Naive B cell (primary cell): ENCODE measurements around the gene MYOF. TPM values are rescaled to one million over a fixed set of nuclear protein-coding genes. Genes with fewer than 3 reads are reported as not detected.

ENCODE experiments used
- ATAC-seq, 2 donors: fragments of 150-1000 bp; cut with Tn5 transposase; 2 replicates each; pipeline ENCODE4 v1.10.0; 2021; ENCODE audit warnings: low read depth in 2 of 2, mild to moderate bottlenecking in 2 of 2, moderate library complexity in 2 of 2
- DNase-seq: peaks from one replicate; pipeline ENCODE4 v3.0.0; 2022
- H3K27ac Mint-ChIP-seq, 6 donors: one replicate each; pipeline ENCODE4 v1.8.0; 2020 to 2022; ENCODE audit warnings: mild to moderate bottlenecking in 6 of 6, mixed read lengths in 6 of 6, moderate library complexity in 5 of 6, inconsistent platforms in 2 of 6
- H3K27me3 Mint-ChIP-seq, 3 donors: one replicate each; pipeline ENCODE4 v1.8.0; 2021 to 2022; ENCODE audit warnings: mixed read lengths in 3 of 3, mild to moderate bottlenecking in 1 of 3
- H3K36me3 Mint-ChIP-seq, 2 donors: one replicate each; pipeline ENCODE4 v1.8.0; 2020 to 2022; ENCODE audit warnings: mixed read lengths in 2 of 2, inconsistent platforms in 1 of 2, mild to moderate bottlenecking in 1 of 2
- H3K4me1 Mint-ChIP-seq, 3 donors: one replicate each; pipeline ENCODE4 v1.8.0; 2020 to 2022; ENCODE audit warnings: mixed read lengths in 3 of 3, inconsistent platforms in 1 of 3, mild to moderate bottlenecking in 1 of 3, moderate library complexity in 1 of 3
- H3K4me3 Mint-ChIP-seq, 8 donors: one replicate each; pipeline ENCODE4 v1.8.0; 2020 to 2022; ENCODE audit warnings: mild to moderate bottlenecking in 8 of 8, mixed read lengths in 8 of 8, moderate library complexity in 8 of 8, inconsistent platforms in 2 of 8
- H3K9me3 Mint-ChIP-seq, 7 donors: one replicate each; pipeline ENCODE4 v1.8.0; 2020 to 2022; ENCODE audit warnings: mixed read lengths in 7 of 7, mild to moderate bottlenecking in 5 of 7, inconsistent platforms in 2 of 7, moderate library complexity in 1 of 7
- polyA plus RNA-seq, 6 donors: library from polyadenylated mRNA; unstranded; fragments of 300-500 nt; fragmentation: Illumina TruSeq; gene quantifications; one replicate each; pipeline ENCODE4 v1.2.3, GENCODE V29; 2021; ENCODE audit warnings: low read depth in 6 of 6

Gene MYOF, protein sequence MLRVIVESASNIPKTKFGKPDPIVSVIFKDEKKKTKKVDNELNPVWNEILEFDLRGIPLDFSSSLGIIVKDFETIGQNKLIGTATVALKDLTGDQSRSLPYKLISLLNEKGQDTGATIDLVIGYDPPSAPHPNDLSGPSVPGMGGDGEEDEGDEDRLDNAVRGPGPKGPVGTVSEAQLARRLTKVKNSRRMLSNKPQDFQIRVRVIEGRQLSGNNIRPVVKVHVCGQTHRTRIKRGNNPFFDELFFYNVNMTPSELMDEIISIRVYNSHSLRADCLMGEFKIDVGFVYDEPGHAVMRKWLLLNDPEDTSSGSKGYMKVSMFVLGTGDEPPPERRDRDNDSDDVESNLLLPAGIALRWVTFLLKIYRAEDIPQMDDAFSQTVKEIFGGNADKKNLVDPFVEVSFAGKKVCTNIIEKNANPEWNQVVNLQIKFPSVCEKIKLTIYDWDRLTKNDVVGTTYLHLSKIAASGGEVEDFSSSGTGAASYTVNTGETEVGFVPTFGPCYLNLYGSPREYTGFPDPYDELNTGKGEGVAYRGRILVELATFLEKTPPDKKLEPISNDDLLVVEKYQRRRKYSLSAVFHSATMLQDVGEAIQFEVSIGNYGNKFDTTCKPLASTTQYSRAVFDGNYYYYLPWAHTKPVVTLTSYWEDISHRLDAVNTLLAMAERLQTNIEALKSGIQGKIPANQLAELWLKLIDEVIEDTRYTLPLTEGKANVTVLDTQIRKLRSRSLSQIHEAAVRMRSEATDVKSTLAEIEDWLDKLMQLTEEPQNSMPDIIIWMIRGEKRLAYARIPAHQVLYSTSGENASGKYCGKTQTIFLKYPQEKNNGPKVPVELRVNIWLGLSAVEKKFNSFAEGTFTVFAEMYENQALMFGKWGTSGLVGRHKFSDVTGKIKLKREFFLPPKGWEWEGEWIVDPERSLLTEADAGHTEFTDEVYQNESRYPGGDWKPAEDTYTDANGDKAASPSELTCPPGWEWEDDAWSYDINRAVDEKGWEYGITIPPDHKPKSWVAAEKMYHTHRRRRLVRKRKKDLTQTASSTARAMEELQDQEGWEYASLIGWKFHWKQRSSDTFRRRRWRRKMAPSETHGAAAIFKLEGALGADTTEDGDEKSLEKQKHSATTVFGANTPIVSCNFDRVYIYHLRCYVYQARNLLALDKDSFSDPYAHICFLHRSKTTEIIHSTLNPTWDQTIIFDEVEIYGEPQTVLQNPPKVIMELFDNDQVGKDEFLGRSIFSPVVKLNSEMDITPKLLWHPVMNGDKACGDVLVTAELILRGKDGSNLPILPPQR (N-terminal part only)
- under 1 TPM in 2 of 6 donors, not detected in 4; 0.25 to 0.40 TPM for polyA plus RNA-seq

DNA sequence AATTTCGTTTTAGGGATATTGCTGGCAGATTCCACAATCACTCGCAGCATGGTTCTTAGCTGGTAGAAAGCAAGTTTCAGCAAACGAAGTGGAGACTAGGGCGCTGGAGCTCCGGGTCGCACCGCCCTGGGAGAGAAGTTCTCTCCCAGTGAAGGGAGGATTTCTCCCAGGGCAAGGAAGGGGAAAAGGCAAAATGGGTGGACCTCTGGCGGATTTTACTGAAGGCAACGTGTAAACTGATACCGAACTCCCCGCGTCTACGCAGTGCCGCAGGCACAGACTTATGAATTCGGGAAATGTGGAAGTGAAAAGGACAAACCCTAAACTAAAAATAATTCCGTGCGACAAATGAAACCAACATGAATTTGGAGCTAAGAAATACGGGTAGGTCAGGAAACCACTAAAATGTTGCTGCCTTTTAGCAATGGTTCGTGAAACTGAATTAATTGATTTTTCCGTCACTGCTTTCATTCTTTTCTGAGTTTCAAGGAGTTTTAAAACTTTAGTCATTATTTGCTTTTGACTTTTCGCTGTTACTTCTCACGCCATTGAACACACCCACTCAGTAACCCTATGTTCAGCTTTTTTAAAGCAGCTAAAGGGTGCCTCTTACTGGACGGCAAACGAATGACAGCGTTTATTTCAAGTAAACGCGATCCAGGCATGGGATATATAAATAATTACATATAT lies at the start of gene MYOF:
MYOF (minus strand) TSS at position 190 of the 690 bp plus-strand sequence; CDS start at position 50, 140 bp downstream.
- ATAC-seq (peak; percentile 68 to 75), DNase-seq (peak; percentile 55)
- Mint-ChIP-seq H3K4me3 (peak within 1 kb of the TSS; percentile 77 to 94 (median 91)), H3K27me3 (peaks cover 0 to 6% (median 0%) of the 10 kb centered on the region in 3 donors), H3K4me1 (peaks cover 11 to 15% (median 14%) of the 10 kb centered on the region in 3 donors), H3K36me3 (no peaks in the 10 kb centered on the region), H3K27ac (peak within 1 kb of the TSS in 4 of 6 donors; percentile 6 to 83 (median 72)), H3K9me3 (no peaks in the 10 kb centered on the region)

DNA sequence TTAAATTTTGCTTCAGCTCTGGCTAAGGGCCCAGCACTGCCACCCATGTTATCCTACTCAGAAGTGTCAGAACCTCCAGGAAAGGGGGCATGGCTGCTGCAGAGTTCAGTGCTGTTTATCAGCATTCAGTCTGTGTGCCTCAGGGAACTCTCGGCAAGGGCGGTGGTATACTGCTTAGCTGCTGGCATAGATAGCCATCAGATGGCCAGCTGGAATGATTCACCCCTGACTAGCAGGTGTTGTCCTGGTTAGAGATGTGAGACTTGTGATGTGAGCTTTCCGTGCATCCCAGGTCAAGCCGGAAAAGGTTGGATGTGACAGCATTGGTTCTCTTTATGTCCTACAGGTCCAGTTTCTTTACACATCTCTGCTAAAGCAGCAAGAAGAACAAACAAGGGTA lies 36.4 kb upstream of the MYOF start:
- no peaks in the 10 kb centered on the region for H3K9me3 Mint-ChIP-seq
- no peak for ATAC-seq
- DNase-seq: no peak
- no peaks in the 10 kb centered on the region for H3K27me3 Mint-ChIP-seq
- H3K4me1 Mint-ChIP-seq: peaks cover 4 to 10% (median 4%) of the 10 kb centered on the region in 3 donors
- no peaks in the 10 kb centered on the region for H3K36me3 Mint-ChIP-seq
- no peak overlapping the region for H3K27ac Mint-ChIP-seq
- H3K4me3 Mint-ChIP-seq: no peak overlapping the region

DNA sequence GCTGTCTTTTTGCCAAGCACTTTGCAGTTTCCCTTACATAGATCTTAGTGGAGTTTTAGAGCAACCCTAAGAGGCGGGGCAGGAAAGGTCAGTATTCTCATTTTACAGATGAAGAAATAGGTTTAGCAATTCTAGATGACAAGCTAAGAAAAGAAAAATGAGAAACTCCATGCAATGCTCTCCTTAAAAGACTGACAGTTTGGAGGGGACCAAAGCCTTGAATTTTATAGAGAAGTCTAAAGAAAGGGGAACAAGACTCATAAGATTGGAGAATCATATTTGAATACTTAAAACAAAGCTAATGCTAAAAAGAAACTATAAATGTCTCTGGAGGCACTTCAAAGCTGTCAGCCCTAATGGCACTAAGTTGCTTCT lies 33.9 kb upstream of the MYOF start:
- no peaks in the 10 kb centered on the region for H3K36me3 Mint-ChIP-seq

DNA sequence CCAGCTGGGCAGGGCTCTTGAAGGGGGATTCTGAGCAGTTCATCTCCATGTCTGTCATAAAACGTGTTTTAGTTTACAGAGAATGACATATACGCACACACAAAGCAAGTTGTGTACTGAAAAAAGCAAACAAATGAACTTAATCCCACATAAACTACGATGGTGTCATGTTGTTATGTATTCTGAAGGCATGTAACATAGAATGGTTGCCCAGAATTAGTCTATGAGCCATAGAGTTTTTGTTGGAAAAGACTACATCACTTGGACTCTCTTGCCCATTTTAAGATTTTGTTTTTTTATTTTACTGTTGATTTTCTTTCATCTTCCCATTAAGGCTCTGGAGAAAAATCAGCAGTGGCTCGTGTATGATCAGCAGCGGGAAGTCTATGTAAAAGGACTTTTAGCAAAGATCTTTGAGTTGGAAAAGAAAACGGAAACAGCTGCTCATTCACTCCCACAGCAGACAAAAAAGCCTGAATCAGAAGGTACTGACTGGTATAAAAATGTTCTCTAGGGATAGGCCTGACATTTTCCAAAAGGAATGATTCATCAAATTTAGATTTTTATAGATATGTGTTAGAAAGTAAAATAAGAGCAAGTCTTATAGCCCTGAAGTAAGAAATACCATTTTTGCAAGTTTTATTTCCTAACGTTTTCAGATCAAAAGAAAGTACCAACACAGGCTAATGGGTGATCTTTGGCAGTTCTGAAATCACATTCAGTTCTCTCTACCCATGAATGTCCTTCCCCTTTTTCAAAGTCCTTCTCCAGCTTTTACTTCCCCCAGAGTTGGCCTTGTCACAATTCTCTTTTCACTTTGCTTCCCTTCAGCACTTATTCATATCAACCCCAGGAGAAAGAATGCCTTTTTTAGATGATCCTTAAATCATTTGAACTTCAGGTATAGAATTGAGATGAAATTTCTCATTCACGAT lies 33.2 kb upstream of the MYOF start:
- DNase-seq (no peak), ATAC-seq (peak in 1 of 2 donors; percentile 61)
- Mint-ChIP-seq H3K4me3 (no peak overlapping the region), H3K27me3 (no peaks in the 10 kb centered on the region), H3K4me1 (peaks cover 4 to 10% (median 4%) of the 10 kb centered on the region in 3 donors), H3K9me3 (no peaks in the 10 kb centered on the region), H3K27ac (peak overlapping the region in 3 of 6 donors; percentile 0 to 32 (median 11)), H3K36me3 (no peaks in the 10 kb centered on the region)

More for the DNA sequence above, 33.9 kb upstream of the MYOF start:
- Mint-ChIP-seq H3K4me1 (peaks cover 4 to 10% (median 4%) of the 10 kb centered on the region in 3 donors), H3K4me3 (no peak overlapping the region), H3K9me3 (no peaks in the 10 kb centered on the region), H3K27me3 (no peaks in the 10 kb centered on the region), H3K27ac (peak overlapping the region in 1 of 6 donors; percentile 8)
- DNase-seq (no peak), ATAC-seq (peak in 1 of 2 donors; percentile 41)

DNA sequence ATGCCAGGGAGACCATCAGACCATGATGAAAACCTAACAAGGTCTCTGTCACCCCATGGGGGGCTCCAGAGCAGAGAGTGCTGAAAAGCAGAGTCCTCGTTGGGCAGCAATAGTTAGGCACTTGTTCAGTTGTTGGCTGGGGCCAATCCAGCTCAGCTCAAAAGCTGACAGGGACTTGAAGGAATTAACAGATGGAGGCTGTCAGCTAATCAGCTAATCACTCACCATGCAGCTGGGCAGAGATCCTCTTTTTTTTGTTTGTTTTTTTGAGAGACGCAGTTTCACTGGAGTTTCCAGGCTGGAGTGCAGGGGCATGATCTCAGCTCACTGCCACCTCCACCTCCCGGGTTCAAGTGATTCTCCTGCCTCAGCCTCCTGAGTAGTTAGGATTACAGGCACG lies 32.4 kb upstream of the MYOF start:
- DNase-seq: no peak

DNA sequence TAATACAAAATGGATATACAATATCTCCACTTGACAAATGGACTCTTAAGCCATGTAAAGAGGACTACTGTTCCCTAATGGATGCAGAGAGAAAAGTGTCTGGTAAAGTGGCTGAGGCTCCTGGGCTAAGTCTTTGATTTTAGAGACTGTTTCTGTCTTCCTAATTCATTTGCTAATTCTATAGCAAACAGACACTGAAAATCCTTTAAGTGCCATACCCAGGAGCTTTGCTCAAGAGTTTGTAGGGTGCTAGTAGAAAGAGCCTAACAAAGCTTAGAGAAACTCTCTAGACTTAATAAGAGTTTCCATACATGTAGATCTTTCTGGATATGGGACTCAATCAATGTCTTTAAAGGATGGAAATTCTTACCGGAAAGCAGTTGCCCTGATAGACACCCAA lies 31.0 kb upstream of the MYOF start:
- H3K4me3 Mint-ChIP-seq: no peak overlapping the region
- no peak overlapping the region for H3K27ac Mint-ChIP-seq

More for the DNA sequence above, 32.4 kb upstream of the MYOF start:
- Mint-ChIP-seq H3K4me3 (no peak overlapping the region), H3K4me1 (peaks cover 4 to 10% (median 4%) of the 10 kb centered on the region in 3 donors), H3K27ac (no peak overlapping the region), H3K36me3 (no peaks in the 10 kb centered on the region), H3K9me3 (no peaks in the 10 kb centered on the region), H3K27me3 (no peaks in the 10 kb centered on the region)
- no peak for ATAC-seq

DNA sequence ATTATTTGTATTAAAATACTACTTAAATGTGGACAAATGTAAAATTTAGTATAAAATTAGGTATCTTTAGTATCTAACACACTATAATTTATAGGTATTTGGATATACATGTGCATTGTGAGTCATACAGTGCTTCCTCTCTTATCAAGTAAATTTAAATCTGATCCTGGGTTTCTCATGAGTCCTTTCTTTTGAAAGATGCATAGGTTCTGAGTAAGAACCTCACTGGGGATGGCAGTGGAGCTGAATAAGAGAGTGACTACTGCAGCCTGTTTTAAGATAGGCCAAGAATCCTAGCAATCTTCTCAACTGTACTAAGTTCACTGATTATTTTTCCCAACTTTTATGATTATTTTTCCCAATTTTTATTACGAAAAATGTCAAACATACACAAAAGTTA lies 30.4 kb upstream of the MYOF start:
- Mint-ChIP-seq H3K36me3 (no peaks in the 10 kb centered on the region), H3K4me3 (no peak overlapping the region), H3K27ac (no peak overlapping the region), H3K27me3 (no peaks in the 10 kb centered on the region), H3K4me1 (peaks cover 4 to 10% (median 4%) of the 10 kb centered on the region in 3 donors), H3K9me3 (no peaks in the 10 kb centered on the region)
- DNase-seq (no peak), ATAC-seq (no peak)

More for the DNA sequence above, 31.0 kb upstream of the MYOF start:
- peaks cover 4 to 10% (median 4%) of the 10 kb centered on the region in 3 donors for H3K4me1 Mint-ChIP-seq
- ATAC-seq: no peak
- H3K9me3 Mint-ChIP-seq: no peaks in the 10 kb centered on the region
- DNase-seq: no peak
- H3K27me3 Mint-ChIP-seq: no peaks in the 10 kb centered on the region
- no peaks in the 10 kb centered on the region for H3K36me3 Mint-ChIP-seq

DNA sequence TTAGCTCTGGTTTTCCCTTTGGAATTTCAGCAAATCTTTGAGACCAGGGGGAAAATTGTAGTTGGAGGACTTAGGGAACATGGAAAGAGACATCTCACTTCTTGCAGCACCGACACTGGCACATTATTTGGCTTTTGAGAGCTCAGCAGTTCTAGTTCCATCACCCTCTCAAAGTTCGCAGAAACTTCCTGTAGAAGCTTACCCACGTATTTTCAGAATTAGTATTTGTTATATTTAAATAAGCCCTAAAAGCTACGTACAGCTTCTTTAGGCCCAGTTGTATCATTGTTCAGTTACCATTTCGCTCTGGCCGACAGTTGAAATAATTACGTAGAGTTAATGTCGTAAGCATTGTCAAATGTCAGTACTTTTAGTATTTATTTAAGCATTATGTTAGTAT lies 27.7 kb upstream of the MYOF start:
- no peaks in the 10 kb centered on the region for H3K27me3 Mint-ChIP-seq
- no peak overlapping the region for H3K27ac Mint-ChIP-seq
- no peaks in the 10 kb centered on the region for H3K36me3 Mint-ChIP-seq
- no peaks in the 10 kb centered on the region for H3K9me3 Mint-ChIP-seq
- H3K4me3 Mint-ChIP-seq: no peak overlapping the region
- ATAC-seq: no peak
- no peaks in the 10 kb centered on the region for H3K4me1 Mint-ChIP-seq
- no peak for DNase-seq

DNA sequence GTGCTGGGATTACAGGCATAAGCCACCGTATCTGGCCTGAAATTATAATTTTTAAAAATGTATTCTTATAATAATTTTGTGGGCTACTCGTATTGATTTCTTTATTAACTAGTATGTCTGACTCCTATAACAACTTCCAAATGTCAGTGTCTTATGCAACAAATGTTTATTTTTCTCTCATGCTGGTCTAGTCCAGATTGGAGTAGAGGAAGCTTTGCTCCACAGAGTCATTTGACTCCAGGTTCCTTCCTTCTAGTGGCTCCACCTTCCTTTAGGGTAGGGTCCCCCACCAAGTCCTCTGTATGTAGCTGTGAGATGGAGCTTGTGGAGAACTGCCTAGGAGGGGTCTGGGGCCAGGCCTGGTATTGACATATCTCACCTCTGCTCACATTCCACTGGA lies 22.9 kb upstream of the MYOF start:
- H3K4me3 Mint-ChIP-seq: no peak overlapping the region
- H3K9me3 Mint-ChIP-seq: no peaks in the 10 kb centered on the region
- H3K27me3 Mint-ChIP-seq: no peaks in the 10 kb centered on the region
- no peaks in the 10 kb centered on the region for H3K4me1 Mint-ChIP-seq
- no peaks in the 10 kb centered on the region for H3K36me3 Mint-ChIP-seq
- no peak for ATAC-seq
- DNase-seq: no peak
- H3K27ac Mint-ChIP-seq: no peak overlapping the region

DNA sequence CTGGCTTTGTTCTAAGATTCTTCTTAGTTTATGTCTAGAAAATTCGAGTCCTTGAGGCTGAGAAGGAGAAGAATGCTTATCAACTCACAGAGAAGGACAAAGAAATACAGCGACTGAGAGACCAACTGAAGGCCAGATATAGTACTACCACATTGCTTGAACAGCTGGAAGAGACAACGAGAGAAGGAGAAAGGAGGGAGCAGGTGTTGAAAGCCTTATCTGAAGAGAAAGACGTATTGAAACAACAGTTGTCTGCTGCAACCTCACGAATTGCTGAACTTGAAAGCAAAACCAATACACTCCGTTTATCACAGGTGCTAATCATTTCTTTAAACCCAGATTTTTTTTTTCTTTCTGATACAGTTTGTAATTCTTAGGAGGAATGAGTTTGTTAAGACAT lies 20.9 kb upstream of the MYOF start:
- no peak for ATAC-seq
- no peak for DNase-seq
- Mint-ChIP-seq H3K4me3 (peak overlapping the region in 1 of 8 donors; percentile 45), H3K9me3 (no peaks in the 10 kb centered on the region), H3K27ac (no peak overlapping the region), H3K4me1 (peaks cover 0 to 3% (median 0%) of the 10 kb centered on the region in 3 donors), H3K27me3 (no peaks in the 10 kb centered on the region), H3K36me3 (no peaks in the 10 kb centered on the region)

DNA sequence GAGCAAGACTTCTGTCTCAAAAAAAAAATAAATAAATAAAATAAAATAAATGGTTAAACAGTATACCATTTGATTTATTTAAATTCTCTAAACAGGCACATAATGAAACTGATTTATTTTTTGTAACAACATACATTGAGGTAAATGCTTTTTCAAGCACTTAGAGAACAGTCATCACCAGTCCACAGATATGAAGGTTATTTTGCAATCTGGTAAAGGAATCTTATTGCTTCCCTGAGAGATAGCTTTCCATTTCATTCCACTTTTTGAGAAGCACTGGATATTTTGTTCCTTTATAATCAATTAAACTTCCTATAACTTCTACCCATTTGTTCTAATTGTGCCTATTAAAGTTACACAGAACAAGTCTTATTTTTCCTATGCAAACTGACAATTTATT lies 19.5 kb upstream of the MYOF start:
- H3K27me3 Mint-ChIP-seq: no peaks in the 10 kb centered on the region
- DNase-seq (no peak), ATAC-seq (no peak)
- no peak overlapping the region for H3K4me3 Mint-ChIP-seq
- H3K9me3 Mint-ChIP-seq: no peaks in the 10 kb centered on the region
- H3K27ac Mint-ChIP-seq: no peak overlapping the region
- no peaks in the 10 kb centered on the region for H3K36me3 Mint-ChIP-seq
- H3K4me1 Mint-ChIP-seq: peaks cover 0 to 15% (median 3%) of the 10 kb centered on the region in 3 donors

DNA sequence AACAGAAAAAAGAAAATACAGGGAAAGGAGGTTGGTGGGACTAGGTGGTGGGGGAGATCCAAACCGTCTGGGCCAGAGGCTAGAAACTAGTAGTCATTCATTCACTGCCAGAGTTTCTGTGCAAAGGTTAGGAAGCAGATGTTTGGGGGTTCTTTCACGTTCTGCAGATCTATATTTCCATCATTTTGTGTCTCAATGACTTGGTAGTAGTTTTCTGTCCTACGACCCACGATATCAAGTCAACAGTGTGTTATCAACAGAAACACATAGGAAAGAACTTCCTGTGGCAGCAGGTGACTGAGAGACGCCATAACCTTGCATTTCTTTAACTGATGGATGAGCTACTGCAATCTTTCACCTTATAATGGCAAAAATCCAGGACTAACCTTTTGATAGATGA lies 16.0 kb upstream of the MYOF start:
- Mint-ChIP-seq H3K4me3 (peak overlapping the region in 4 of 8 donors; percentile 20 to 88 (median 54)), H3K27ac (peak overlapping the region in 2 of 6 donors; percentile 40 to 82), H3K4me1 (peaks cover 3 to 20% (median 7%) of the 10 kb centered on the region in 3 donors), H3K36me3 (no peaks in the 10 kb centered on the region), H3K27me3 (peaks cover 0 to 1% (median 0%) of the 10 kb centered on the region in 3 donors), H3K9me3 (no peaks in the 10 kb centered on the region)
- ATAC-seq (no peak), DNase-seq (no peak)
